HFF-Myc (cell line): ENCODE data around the gene ADARB2.

Source experiments
- DNase-seq: peaks from one replicate; pipeline ENCODE4 v3.0.0-alpha.2; 2011; ENCODE audit warnings: low read depth; ENCODE audit errors: extremely low read depth
- H3K4me3 ChIP-seq: replicated peaks from 2 replicates; pipeline ENCODE4 v1.5.1; 2011; ENCODE audit warnings: low read depth, mild to moderate bottlenecking, control low read depth, low read length
- CTCF ChIP-seq: IDR thresholded peaks from 2 replicates; pipeline ENCODE4 v1.5.1; 2012; ENCODE audit warnings: mild to moderate bottlenecking, low read depth, low read length, control low read depth; ENCODE audit errors: missing control alignments

The ADARB2 gene

GRCh38 chr10:1615186-1615954 lies 122.0 kb downstream of the ADARB2 start:
- no peak for TF ChIP-seq CTCF

GRCh38 chr10:1613511-1613910 lies 123.8 kb downstream of the ADARB2 start:
- TF ChIP-seq CTCF: no peak
- DNase-seq: no peak
- H3K4me3 ChIP-seq: no peak overlapping the region

More at GRCh38 chr10:1615186-1615954, 122.0 kb downstream of the ADARB2 start:
- DNase-seq: no peak
- H3K4me3 ChIP-seq: no peak overlapping the region

GRCh38 chr10:1612908-1613307 lies 124.4 kb downstream of the ADARB2 start:
- TF ChIP-seq CTCF: no peak

GRCh38 chr10:1611936-1612550 lies 125.3 kb downstream of the ADARB2 start:
- TF ChIP-seq CTCF: no peak
- DNase-seq: no peak
- H3K4me3 ChIP-seq: no peak overlapping the region

More at GRCh38 chr10:1612908-1613307, 124.4 kb downstream of the ADARB2 start:
- no peak overlapping the region for H3K4me3 ChIP-seq
- DNase-seq: no peak

- DNase-seq: no peak
- H3K4me3 ChIP-seq: no peak overlapping the region
- TF ChIP-seq CTCF: no peak
Observed at GRCh38 chr10:1610986-1611770, 126.1 kb downstream of the ADARB2 start.

GRCh38 chr10:1609648-1609970 lies 127.7 kb downstream of the ADARB2 start:
- no peak for DNase-seq
- no peak for TF ChIP-seq CTCF
- no peak overlapping the region for H3K4me3 ChIP-seq
